Loucy (cell line): ENCODE measurements around the gene CLMN.

Experiments
- EZH2phosphoT487 ChIP-seq: fragments of 200-600 bp; IDR thresholded peaks from 2 replicates; pipeline ENCODE4 v1.6.1; 2018; ENCODE audit warnings: antibody characterized with exemption, mild to moderate bottlenecking, moderate library complexity, borderline replicate concordance
- TF ChIP-seq, protein P1 (sequence below): fragments of 200-600 bp; sonication (generic); conservative IDR thresholded peaks from 2 replicates; pipeline ENCODE4 v1.5.1; 2014; ENCODE audit warnings: mild to moderate bottlenecking, antibody characterized with exemption, low read length

DNA sequence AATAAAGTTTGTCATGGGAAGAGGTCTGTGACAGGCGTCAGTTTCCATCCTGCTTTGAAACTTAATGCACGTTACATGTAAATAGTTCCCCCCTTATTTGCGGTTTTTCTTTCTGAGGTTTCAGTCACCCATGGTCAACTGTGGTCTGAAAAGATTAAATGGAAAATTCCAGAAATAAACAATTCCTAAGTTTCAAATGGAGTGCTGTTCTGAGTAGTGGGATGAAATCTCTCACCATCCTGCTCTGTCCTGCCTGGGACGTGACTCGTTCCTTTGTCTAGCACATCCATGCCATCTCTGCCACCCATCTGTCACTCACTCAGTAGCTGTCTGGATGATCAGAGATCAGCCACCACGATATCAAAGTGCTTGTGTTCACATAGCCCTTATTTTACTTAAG lies 111.1 kb downstream of the CLMN start:
- TF ChIP-seq, protein P1, sequence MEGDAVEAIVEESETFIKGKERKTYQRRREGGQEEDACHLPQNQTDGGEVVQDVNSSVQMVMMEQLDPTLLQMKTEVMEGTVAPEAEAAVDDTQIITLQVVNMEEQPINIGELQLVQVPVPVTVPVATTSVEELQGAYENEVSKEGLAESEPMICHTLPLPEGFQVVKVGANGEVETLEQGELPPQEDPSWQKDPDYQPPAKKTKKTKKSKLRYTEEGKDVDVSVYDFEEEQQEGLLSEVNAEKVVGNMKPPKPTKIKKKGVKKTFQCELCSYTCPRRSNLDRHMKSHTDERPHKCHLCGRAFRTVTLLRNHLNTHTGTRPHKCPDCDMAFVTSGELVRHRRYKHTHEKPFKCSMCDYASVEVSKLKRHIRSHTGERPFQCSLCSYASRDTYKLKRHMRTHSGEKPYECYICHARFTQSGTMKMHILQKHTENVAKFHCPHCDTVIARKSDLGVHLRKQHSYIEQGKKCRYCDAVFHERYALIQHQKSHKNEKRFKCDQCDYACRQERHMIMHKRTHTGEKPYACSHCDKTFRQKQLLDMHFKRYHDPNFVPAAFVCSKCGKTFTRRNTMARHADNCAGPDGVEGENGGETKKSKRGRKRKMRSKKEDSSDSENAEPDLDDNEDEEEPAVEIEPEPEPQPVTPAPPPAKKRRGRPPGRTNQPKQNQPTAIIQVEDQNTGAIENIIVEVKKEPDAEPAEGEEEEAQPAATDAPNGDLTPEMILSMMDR, result no peak
- no peak for TF ChIP-seq EZH2phosphoT487
